HG03060 (cell line): Measurements from ENCODE around the gene APOB.
"Not testable (repeated sequence)": the region's sequence is repeated elsewhere in the genome, so short reads cannot be mapped to it uniquely, and the experiment has no call there.

Experiments used
- ATAC-seq: cut with Tn5 transposase; IDR thresholded peaks from one replicate; pipeline ENCODE4 v1.9.1; 2021; ENCODE audit warnings: low read depth, moderate number of reproducible peaks; ENCODE audit not compliant: unreplicated experiment

Gene APOB

DNA sequence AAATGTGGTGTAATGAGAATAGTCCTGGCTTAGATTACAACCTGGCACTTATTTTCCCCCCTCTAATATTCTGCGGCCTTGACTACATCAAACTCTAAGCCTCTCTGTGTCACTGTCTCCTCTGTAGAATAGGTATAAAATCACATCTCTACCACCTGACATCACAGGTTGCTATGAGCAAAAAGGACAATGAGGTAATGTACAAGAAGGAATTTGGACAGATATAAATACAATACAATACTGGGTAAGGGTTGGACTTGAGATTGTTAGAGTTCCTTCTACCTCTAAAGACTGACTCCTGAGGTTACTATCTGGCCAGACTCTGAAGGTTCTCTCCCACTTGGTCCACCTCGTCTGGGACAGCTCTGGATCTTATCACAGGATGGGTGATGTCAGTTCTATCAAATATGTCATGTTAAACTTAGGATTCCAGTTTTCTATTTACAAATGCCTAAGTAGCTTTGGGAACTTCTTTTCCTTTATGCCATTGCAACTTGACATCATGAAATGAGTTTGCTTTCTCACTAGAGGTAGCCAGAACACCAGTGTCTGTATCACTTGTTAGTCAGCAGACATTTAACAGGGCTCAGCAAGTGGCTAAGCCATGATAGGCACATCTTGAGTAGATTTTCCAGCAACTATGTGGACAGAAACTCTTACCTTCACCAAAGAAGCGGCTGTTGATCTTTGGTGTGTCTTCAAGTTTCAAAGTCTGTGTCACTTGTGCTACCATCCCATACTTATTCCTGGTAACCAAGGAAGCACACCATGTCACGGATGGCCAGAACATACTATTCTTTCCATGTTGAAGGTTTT is 9.5 kb downstream of the APOB start:
- no peak for ATAC-seq

DNA sequence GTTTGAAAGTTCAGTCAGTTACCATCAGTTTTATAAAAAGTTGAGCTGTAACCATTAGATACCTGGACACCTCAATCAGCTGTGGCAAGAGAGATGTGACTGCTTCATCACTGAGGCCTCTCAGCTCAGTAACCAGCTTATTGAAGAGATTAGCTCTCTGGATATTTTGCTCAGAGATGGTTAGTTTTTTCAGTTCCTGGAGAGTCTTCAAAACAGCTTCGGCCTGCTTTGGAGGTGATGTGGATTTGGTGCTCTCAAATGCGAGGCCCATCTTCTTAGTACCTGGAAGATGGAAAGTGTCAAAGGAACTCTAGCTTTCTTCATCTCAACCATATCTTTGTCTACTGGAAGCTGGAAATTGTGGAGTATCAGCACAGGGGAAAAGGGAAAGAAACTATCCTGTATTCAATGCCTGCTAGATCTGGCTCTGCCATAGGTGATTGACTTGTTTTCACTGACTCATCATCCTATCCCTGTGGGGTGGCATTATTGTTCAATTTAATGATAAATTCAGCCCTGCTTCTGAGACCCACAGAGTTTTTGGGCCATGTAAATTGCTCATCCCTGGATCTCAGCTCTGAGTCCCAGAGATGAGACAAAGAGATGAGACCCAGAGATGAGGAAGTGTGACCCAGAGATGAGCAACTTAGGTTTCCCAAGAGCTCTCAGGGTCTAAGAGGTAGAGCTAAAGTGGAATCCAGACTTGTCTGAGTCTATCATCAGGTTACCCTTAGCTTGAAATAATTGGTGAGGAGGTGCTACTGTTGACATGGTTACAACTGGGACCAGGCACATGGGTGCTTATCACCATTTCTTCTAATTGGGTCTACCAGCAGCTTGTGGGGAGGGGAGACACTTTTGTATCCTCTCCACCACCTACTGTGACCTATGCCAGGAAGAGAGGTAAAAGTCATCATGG is 10.4 kb downstream of the APOB start:
- no peak for ATAC-seq

DNA sequence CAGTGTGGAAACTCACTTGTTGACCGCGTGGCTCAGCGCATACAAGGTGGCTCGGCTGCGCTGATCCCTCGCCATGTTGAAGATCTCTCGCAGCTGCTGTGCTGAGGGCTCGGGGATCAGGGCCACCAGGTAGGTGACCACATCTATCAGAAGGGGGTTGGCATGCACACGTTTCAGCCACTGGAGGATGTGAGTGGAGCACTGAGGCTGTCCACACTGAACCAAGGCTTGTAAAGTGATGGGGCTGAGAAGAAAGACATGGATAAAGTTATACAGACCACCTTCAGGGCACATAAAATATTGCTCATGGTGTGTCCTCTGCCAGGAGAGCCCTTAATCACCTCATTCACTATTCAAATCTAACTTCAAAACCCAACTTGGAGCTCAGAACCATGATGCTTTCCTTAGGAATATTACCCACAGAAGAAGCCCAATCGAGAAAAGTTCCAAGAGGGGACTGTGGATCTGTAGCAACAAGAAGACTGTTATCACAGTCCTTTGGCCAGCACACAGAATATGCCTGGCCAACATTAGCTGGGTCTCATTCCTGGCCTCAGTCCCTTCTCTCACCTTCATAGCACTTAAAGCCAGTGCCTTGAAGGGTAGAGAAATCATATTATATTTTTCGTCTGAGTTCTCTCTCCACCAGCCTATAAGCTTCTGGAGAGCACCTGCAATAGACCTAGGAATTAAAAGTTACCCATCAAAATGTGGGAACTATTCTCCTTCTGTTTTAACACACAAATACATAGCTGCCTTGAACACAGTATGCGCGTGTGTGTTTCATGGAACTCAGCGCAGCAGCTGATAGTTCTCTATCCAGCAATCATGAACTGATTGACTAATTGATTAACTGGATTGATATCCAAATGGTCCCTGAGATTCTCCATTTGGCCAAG is 11.3 kb downstream of the APOB start:
- ATAC-seq: no peak

DNA sequence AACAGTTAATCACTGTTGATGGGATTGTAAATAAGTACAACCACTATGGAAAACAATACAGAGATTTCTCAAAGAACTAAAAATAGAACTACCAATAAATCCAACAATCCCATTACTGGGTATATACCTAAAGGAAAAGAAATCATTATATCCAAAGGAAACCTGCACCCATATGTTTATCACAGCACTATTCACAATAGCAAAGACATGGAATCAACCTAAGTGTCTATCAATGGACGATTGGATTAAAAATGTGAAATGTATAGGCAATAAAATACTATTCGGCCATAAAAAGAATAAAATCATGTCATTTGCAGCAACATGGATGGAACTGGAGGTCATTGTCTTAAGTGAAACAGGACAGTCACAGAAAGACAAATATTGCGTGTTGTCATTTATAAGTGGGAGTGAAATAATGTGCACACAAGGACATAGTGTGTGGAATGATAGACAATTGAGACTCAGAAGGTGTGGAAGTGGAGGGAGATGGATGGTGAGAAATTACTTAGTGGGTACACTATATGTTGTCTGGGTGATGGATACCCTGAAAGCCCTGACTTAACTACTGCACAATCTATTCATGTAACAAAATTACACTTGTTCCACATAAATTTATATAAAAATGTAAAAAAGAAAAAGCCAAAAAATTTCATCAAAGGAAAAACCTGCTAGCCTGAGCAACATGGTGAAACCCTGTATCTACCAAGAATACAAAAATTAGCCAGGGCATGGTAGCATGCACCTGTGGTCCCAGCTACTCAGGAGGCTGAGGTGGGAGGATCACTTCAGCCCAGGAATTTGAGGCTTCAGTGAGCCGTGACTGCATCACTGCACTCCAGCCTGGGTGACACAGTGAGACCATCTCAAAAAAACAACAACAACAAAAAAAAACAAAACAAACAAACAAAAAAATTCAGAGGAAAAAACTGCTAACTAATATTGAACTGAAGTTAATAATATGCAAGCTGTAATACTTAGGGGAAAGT is 12.6 kb downstream of the APOB start:
- ATAC-seq: no peak

DNA sequence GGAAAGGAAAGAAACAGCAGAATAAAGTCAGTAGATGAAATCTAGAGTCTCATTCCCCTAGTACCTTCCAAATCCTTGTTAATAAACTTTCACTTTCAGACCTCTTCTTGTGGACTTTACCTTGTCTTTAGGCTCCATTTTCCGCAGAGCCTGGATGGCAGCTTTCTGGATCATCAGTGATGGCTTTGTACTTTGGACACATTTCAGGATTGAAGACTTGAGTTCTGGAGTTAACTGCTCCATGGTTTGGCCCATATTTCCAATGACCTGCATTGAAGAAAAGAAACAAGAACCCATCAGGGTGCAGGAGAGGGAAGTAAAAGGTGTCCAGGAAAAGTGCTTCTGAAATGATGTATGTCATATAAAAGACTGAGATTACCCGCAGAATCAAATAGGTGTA is 14.4 kb downstream of the APOB start:
- no peak for ATAC-seq

DNA sequence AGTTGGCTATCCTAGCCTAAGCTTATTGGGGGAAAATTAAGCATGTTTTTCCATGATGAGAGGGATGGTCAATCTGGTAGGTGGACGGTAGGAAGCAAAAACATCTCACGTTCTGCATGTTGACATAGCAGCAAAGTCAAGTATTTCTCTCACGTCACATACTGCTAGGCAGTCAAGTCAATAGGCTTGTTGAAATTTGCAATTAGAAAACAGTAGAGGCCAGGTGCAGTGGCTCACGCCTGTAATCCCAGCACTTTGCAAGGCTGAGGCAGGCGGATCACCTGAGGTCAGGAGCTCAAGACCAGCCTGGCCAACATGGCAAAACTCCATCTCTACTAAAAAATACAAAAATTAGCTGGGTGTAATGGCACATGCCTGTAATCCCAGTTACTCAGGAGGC is 14.9 kb downstream of the APOB start:
- not testable (repeated sequence) for ATAC-seq

DNA sequence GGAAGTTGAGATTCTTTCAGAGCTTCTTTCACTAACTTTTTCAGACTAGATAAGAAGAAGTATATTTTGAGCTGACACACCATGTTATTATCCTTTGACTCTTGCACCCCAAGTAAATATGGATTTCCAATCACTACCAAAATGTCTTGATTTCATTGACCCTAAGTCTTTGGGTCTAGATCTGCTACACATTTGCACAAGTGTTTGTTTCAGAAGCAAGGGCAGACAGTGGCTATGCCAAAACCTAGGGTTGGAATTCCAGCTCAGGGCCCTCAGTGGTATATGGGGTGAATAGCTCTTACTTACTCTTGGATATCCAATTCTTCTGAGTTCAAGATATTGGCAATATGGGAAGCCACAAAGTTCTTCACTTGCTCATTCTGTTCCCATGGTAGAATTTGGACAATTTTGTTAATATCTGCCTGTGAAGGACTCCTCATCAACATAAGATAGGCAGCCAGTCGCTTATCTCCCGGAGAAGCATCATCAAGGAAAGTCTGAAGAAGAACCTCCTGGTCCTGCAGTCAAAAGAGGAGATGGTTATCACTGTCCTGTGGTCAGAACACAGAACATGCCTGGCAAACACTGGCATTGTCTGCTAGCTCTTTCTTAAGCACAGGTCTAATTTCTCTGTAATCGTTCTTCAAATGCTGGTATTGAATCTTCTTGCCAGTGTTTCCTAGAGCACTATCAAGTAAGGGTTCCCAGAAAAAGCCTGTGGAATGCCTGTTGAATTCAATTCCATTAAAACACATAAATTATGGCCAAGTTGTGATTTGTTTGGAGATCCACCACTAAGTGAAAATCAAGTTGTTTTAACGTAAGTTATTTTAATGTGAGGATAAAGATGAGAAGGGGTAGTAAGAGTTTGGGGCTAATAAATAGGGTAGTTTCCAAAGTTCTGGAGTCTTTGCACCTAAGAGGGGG is 15.6 kb downstream of the APOB start:
- no peak for ATAC-seq

DNA sequence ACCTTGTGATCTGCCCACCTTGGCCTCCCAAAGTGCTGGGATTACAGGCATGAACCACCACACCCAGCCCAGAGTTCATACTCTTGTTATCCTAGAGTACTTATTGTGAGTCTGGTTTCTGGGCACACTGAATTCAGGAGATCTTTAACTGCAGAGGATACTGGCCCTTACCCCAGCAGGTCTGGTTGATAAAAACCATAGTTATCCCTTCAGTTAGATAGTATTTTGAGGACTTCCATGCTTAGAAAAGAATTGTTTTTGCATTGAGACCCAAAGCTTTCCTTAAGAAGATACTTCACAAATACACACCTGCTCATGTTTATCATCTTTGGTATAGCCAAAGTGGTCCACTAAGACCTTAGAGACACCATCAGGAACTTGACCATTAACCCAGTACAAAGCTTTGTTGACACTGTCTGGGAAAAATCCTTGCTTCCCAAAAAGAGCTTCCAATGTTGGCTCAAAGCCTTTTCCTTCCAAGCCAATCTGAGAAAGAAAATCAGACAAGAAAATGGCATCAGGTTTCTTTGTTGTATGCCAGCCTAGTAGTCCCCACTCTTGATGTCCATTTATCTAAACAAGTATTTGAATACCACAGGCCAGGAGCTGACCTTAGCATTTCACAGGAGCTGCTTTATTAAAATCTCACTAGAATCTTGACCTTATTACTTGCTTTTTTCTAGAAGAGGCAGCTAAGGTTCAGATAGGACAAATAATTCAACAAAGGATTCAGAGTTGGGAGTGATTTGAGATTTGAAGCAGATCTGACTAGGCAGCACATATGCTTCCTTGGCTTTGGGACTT is 17.2 kb downstream of the APOB start:
- ATAC-seq: no peak

DNA sequence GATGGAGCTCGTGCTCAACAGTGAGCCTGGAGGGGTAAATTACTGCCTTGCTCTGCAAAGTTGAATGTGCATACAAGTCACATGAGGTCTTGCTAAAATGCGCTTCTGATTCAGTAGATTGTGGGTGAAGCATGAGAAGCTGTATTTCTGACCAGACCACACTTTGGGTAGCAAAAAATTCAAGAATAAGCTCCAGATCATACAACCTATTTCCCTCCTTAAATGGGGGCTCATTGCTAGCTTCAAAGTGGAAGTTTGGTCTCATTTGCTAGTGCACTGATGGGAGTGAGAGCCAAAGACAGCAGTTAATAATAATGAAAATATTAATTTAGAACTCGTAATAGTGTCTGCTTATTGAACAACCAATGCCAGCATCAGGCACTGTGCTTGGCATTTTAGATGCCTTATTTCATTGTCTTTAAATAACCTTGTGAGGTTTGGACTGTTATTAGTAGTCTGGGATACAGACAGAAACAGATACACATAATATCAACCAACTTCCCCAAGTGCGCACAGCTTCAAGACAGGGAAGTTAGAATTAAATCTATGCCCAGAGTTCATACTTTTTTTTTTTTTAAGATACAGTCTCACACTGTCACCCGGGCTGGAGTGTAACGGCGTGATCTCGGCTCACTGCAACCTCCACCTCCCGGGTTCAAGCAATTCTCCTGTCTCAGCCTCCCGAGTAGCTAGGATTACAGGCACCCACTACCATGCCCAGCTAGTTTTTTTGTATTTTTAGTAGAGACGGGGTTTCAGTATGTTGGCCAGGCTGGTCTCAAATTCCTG is 18.0 kb downstream of the APOB start:
- ATAC-seq: no peak

DNA sequence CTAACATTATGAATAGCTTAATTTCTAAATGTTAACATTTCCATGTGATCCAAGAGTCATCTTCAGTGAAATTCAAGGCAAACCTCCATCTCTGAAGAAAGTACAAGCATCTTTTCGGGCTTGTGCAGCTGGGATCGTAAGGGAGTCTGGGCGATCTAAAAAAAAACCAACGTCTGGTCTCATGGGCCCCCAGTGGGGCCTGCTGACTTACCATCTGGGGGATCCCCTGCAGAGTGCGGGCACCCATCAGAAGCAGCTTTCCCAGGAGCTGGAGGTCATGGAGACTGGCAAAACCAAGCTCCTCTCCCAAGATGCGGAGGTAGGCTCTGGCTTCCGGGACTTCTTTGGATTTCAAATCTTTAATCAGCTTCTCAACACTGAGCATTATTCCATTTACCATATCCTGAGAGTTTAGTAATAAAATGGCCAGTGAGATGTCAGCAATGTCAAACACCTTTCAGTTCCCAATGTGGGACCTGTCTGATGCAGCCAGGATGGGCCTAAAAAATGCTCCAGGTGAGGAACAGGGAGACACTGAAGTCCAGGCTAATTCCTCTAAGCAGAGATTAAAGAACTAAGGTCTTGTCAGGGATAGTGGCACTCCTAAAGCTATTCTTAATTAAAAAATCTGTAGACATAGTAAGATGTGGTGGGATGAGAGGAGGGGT is 19.0 kb downstream of the APOB start:
- no peak for ATAC-seq

DNA sequence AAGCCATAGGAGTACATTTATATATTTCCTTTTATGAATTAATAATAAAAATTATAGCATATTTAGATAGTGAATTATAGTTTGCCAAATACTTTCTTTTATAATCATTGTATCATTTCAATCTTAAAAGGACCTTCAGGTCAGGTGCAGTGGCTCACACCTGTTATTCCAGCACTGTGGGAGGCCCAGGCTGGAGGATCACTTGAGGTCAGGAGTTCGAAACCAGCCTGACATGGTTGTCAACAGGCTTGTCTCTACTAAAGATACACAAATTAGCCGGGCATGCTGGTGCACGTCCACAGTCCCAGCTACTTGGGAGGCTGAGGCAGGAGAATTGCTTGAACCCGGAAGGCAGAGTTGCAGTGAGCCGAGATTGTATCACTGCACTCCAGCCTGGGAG is 19.7 kb downstream of the APOB start:
- ATAC-seq: no peak

DNA sequence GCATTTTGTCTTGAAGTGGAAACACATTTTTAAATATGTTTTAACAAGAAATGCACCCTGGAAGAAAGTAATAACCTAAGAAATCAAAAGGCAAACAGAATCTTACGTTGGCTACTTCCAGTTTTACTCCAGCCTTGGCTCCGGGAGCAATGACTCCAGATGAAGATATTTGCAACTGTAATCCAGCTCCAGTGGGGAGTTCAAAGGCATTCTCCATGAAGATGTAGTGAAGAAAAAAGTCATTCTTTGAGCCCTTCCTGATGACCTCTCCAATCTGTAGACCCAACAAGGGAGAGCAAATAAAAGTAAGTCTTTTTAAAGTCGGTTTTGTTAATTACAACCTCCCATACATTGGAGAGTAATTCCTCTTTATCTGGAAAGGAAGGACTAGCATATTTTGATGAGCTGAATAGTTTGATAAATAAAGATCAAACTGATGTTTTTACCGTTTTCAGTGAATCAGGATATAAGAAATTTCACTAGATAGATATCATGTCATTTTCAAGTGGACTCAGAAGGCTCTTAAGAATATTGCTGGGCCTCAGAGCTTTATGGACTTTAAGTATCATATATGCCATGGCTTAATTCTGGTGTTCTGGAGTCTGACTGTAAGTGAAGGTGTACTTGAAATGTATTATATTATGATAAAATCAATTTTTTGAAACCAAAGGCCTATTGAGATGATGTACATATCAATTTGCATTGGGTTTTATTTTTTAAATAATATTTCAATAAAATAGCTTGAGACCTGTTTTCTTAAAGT is 20.3 kb downstream of the APOB start:
- no peak for ATAC-seq

DNA sequence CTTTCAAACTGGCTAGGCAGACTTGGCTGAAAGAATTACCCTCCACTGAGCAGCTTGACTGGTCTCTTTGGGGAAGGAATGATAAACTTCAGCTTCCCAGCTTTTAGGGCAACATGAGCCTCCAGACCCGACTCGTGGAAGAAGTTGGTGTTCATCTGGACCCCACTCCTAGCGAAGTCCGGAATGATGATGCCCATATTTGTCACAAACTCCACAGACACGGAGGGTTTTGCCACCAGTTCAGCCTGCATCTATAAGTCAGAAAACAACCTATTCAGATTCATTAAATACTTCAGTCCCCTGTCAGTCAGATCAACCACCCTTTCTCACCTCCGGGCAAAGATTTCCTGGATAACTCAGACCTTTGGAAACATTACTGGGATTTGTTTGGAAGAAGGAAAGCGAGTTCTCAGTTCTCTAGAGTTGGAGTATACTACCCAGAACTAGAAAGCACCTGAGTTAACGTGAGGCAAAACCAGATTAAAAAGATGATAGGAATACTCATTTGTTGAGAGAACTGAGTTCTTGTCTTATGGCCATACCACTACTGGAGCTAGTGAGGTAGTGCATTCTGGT is 21.0 kb downstream of the APOB start:
- ATAC-seq: no peak

DNA sequence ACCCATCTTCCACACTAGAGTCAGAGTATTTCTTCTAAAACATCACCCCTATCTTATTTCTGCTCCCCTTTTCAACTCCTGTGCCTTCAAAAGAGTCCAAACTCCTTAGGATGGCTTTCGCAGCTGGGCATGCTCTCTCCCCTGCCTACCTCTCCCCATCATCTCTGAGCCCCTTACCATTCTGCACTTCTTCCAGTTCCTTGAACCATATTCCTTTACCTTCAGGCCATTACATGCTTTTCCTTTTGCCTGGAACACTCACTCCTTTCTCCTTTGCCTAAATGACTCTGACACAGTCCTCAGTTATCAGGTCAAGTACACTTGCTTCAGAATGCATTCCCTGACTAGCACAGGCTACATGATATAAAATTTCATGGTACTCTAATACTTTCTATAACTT is 22.4 kb downstream of the APOB start:
- no peak for ATAC-seq

DNA sequence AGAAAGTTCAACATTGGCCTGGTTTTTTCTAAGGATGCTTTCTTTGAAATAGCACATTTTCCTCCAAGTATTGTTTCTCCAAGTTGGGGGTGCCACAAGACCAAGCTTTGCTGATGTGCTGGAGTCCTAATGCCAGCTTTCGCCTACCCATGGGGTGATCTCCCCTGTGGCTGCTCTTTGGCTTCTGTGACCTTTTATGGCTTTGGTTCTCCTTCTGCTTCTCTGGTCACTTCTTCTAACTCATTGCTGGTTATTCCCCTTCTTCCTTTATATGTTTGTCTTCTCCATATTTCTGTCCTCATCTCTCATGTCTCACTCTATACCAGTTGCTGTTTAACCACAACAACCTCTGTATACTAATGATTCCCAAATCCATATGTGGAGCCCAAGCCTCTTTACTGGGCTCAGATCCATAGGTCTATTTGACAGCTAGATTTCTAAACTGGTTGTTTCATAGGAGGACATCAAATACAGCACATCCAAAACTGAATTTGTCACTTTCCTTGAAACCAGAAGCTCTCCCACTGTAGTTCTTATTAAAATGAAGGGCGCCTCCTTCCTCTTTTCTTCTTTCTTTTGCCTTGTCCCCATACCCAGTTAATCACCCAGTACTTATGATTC is 23.1 kb downstream of the APOB start:
- no peak for ATAC-seq
